ENCODE measurements around the gene TMEM154.

DNA sequence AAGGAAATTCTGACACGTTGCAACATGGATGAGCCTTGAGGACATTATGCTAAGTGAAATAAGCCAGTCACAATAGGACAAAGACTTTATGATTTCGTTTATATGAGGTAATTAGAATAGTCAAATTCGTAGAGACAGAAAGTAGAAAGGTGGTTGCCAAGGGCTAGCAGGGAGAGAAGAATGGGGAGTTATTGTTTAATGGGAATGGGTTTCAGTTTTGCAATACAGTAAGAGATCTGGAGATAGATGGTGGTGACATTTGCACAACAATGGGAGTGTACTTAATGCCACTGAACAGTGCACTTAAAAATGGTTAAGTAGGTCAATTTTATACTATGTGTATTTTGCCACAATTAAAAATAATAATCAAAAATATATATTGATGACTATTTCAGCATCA lies 43.4 kb upstream of the TMEM154 start:
- TF ChIP-seq GATA2 (IDR thresholded peaks at IDR 0.05; ENCODE audit: low read depth, low read length) (no peak), GATA3 (IDR thresholded peaks at IDR 0.05; ENCODE audit: low read depth, low read length) (no peak)

All from SH-SY5Y (cell line).